H1 (cell line): Measurements from ENCODE around the gene C11orf58. TPM values are rescaled to one million over a fixed set of nuclear protein-coding genes. Genes with fewer than 3 reads are reported as not detected.

ENCODE experiments used
- CTCF ChIA-PET: fragments of 300-600 bp; sonication (Branson Sonifier 250); formaldehyde crosslinking; loops from one replicate; lab custom pipeline; 2021; ENCODE audit not compliant: partially characterized antibody; lab: Charles Lee
- POLR2A ChIA-PET: fragments of 300-600 bp; sonication (Branson Sonifier 250); formaldehyde crosslinking; loops from one replicate; lab custom pipeline; 2021; ENCODE audit warnings: inconsistent platforms; ENCODE audit not compliant: partially characterized antibody; lab: Charles Lee
- DNase-seq, 2 experiments: peaks; one replicate each; pipeline versions ENCODE4 v3.0.0 to v3.0.0-alpha.2; 2010 to 2022; ENCODE audit warnings: low spot score in 2 of 2, low read depth in 1 of 2, mixed read lengths in 1 of 2
- FAIRE-seq: peaks from 2 replicates; lab custom pipeline; 2011; peaks lifted over from hg19 to GRCh38; lab: Jason Lieb, UNC
- H2AFZ ChIP-seq: 2 replicates; pipeline ENCODE4 v1.8.1; 2012; ENCODE audit warnings: low read length, inconsistent platforms
- H2AK5ac ChIP-seq: 2 replicates; pipeline ENCODE4 v1.6.1; 2013; ENCODE audit warnings: low read depth, low read length
- H2BK120ac ChIP-seq: replicated peaks from 2 replicates; pipeline ENCODE3; 2013; ENCODE audit warnings: low read depth, low read length, inconsistent platforms
- H2BK12ac ChIP-seq: 2 replicates; pipeline ENCODE4 v1.6.1; 2013; ENCODE audit warnings: low read depth, low read length
- H2BK15ac ChIP-seq: 2 replicates; pipeline ENCODE4 v1.6.1; 2013; ENCODE audit warnings: low read length
- H2BK20ac ChIP-seq: 2 replicates; pipeline ENCODE4 v1.6.1; 2013; ENCODE audit warnings: low read length
- H2BK5ac ChIP-seq: 2 replicates; pipeline ENCODE4 v1.6.1; 2013; ENCODE audit warnings: low read depth, low read length
- H3K14ac ChIP-seq: 2 replicates; pipeline ENCODE4 v1.6.1; 2013; ENCODE audit warnings: inconsistent platforms; ENCODE audit not compliant: insufficient read length
- H3K18ac ChIP-seq: 2 replicates; pipeline ENCODE4 v1.6.1; 2013; ENCODE audit warnings: low read length; ENCODE audit errors: extremely low read depth
- H3K23ac ChIP-seq: 2 replicates; pipeline ENCODE4 v1.6.1; 2013; ENCODE audit warnings: inconsistent platforms; ENCODE audit not compliant: insufficient read length
- H3K23me2 ChIP-seq: 2 replicates; pipeline ENCODE4 v1.6.1; 2013; ENCODE audit warnings: low read depth, low read length
- H3K27ac ChIP-seq: 2 replicates; pipeline ENCODE4 v1.6.1; 2011; ENCODE audit warnings: low read depth, low read length, inconsistent platforms
- H3K27me3 ChIP-seq, 4 experiments: replicated peaks in 1 of 4; 1 replicate in 1 of 4; 2 replicates in 3 of 4; pipeline versions ENCODE4 v1.6.1 to v1.8.1; 2011 to 2013; ENCODE audit warnings: low read length in 3 of 4, mild to moderate bottlenecking in 3 of 4, inconsistent platforms in 2 of 4, mixed read lengths in 2 of 4, moderate library complexity in 1 of 4; ENCODE audit not compliant: control insufficient read depth in 3 of 4, insufficient read depth in 3 of 4; ENCODE audit errors: extremely low read depth in 1 of 4
- H3K36me3 ChIP-seq, 4 experiments: 2 replicates each; pipeline versions ENCODE4 v1.6.1 to v1.8.1; 2011 to 2013; ENCODE audit warnings: mild to moderate bottlenecking in 4 of 4, low read length in 3 of 4, moderate library complexity in 2 of 4, control low read depth in 1 of 4, inconsistent platforms in 1 of 4; ENCODE audit not compliant: insufficient read depth in 4 of 4, control insufficient read depth in 2 of 4
- H3K4ac ChIP-seq: replicated peaks from 2 replicates; pipeline ENCODE3; 2013; ENCODE audit warnings: low read length, low read depth, mixed read lengths, inconsistent platforms; ENCODE audit not compliant: insufficient read length
- H3K4me1 ChIP-seq, 4 experiments: replicated peaks in 1 of 4; 1 replicate in 1 of 4; 2 replicates in 3 of 4; pipeline versions ENCODE4 v1.6.1 to v1.8.1; 2011 to 2013; ENCODE audit warnings: low read length in 3 of 4, inconsistent platforms in 2 of 4, mixed read lengths in 1 of 4; ENCODE audit not compliant: insufficient read depth in 4 of 4, control insufficient read depth in 3 of 4
- H3K4me2 ChIP-seq, 2 experiments: 2 replicates each; pipeline versions ENCODE4 v1.6.1 to v1.8.1; 2011 to 2013; ENCODE audit warnings: low read depth in 2 of 2, low read length in 2 of 2, control low read depth in 1 of 2, inconsistent platforms in 1 of 2, mild to moderate bottlenecking in 1 of 2; ENCODE audit not compliant: insufficient read depth in 1 of 2
- H3K4me3 ChIP-seq, 4 experiments: fragments of 200-600, 300-600 bp in 1 of 4; sonication (generic), shearing (Covaris generic), sonication (Bioruptor Twin) in 1 of 4; 2 replicates each; pipeline versions ENCODE4 v1.5.1 to v1.8.1; 2011 to 2016; ENCODE audit warnings: low read length in 4 of 4, low read depth in 3 of 4, control low read depth in 2 of 4, inconsistent platforms in 2 of 4, mild to moderate bottlenecking in 2 of 4, mixed read lengths in 1 of 4, moderate library complexity in 1 of 4; ENCODE audit not compliant: insufficient read depth in 2 of 4; ENCODE audit errors: extremely low read depth in 1 of 4
- H3K56ac ChIP-seq: replicated peaks from 2 replicates; pipeline ENCODE3; 2013; ENCODE audit warnings: low read depth, mild to moderate bottlenecking, mixed read lengths, low read length, inconsistent platforms; ENCODE audit not compliant: insufficient read length
- H3K79me1 ChIP-seq: 2 replicates; pipeline ENCODE4 v1.6.1; 2013; ENCODE audit warnings: low read depth, low read length, control low read depth
- H3K79me2 ChIP-seq, 2 experiments: 2 replicates each; pipeline versions ENCODE4 v1.6.1 to v1.8.1; 2012 to 2013; ENCODE audit warnings: low read length in 2 of 2, mild to moderate bottlenecking in 2 of 2, inconsistent platforms in 1 of 2; ENCODE audit not compliant: insufficient read depth in 2 of 2, control insufficient read depth in 1 of 2
- H3K9ac ChIP-seq, 4 experiments: replicated peaks in 1 of 4; 1 replicate in 1 of 4; 2 replicates in 3 of 4; pipeline versions ENCODE4 v1.6.1 to v1.8.1; 2011 to 2013; ENCODE audit warnings: low read depth in 3 of 4, low read length in 3 of 4, control low read depth in 2 of 4, mild to moderate bottlenecking in 2 of 4, moderate library complexity in 2 of 4, inconsistent platforms in 1 of 4; ENCODE audit errors: extremely low read depth in 1 of 4
- H3K9me3 ChIP-seq, 2 experiments: 2 replicates each; pipeline versions ENCODE4 v1.6.1 to v1.8.1; 2012 to 2013; ENCODE audit warnings: mild to moderate bottlenecking in 2 of 2, moderate library complexity in 2 of 2, control low read depth in 1 of 2, inconsistent platforms in 1 of 2, low read depth in 1 of 2, low read length in 1 of 2, mixed read lengths in 1 of 2; ENCODE audit not compliant: insufficient read depth in 2 of 2
- H4K20me1 ChIP-seq, 2 experiments: replicated peaks in 1 of 2; 2 replicates each; pipeline versions ENCODE3 to v1.8.1; 2011 to 2013; ENCODE audit warnings: inconsistent platforms in 2 of 2, low read length in 2 of 2, mild to moderate bottlenecking in 1 of 2; ENCODE audit not compliant: insufficient read depth in 2 of 2, control insufficient read depth in 1 of 2
- H4K5ac ChIP-seq: 2 replicates; pipeline ENCODE4 v1.6.1; 2013; ENCODE audit warnings: low read length, low read depth, mixed read lengths, inconsistent platforms; ENCODE audit not compliant: insufficient read length
- H4K8ac ChIP-seq: 2 replicates; pipeline ENCODE4 v1.8.0; 2013; ENCODE audit warnings: mild to moderate bottlenecking, moderate library complexity, low read length, inconsistent platforms; ENCODE audit not compliant: insufficient read depth; ENCODE audit errors: extremely low read depth
- H4K91ac ChIP-seq: replicated peaks from 2 replicates; pipeline ENCODE3; 2013; ENCODE audit warnings: low read length, mixed read lengths, inconsistent platforms; ENCODE audit not compliant: insufficient read length
- HDAC6 ChIP-seq: IDR thresholded peaks from one replicate; pipeline ENCODE4 v1.7.1; 2012; ENCODE audit warnings: low read depth, mild to moderate bottlenecking, inconsistent platforms, low read length, moderate library complexity
- JUND ChIP-seq: IDR thresholded peaks from 2 replicates; pipeline ENCODE4 v1.6.1; 2011; ENCODE audit warnings: mild to moderate bottlenecking, improper control_type of control experiment, low read length
- POLR2AphosphoS5 ChIP-seq: IDR thresholded peaks from 2 replicates; pipeline ENCODE4 v1.6.1; 2011; ENCODE audit warnings: low read depth, low read length
- RAD21 ChIP-seq, 2 experiments: IDR thresholded peaks in 1 of 2; conservative IDR thresholded peaks in 1 of 2; 2 replicates each; pipeline ENCODE4 v1.6.1; 2011; ENCODE audit warnings: low read depth in 2 of 2, low read length in 2 of 2, improper control_type of control experiment in 1 of 2, inconsistent platforms in 1 of 2, mild to moderate bottlenecking in 1 of 2, moderate library complexity in 1 of 2
- WGBS, 2 experiments: shearing (Covaris generic) in 1 of 2; methylation state at CpG; one replicate each; pipeline versions ENCODE4 v1.1.6 to v1.1.7; 2013 to 2015; ENCODE audit warnings: low lambda C conversion rate in 2 of 2, mixed read lengths in 2 of 2, inconsistent platforms in 1 of 2, low coverage in 1 of 2, missing lambda C conversion rate in 1 of 2; ENCODE audit not compliant: insufficient replicate concordance in 2 of 2, insufficient coverage in 1 of 2, insufficient read length in 1 of 2; ENCODE audit errors: extremely low coverage in 1 of 2, missing lambda C conversion rate in 1 of 2; 5-methylcytosine and 5-hydroxymethylcytosine counted together
- polyA plus RNA-seq, 7 experiments: library from polyadenylated mRNA; depleted of rRNA in 3 of 7; stranded (reverse) in 5 of 7; unstranded in 2 of 7; fragments of >200 nt in 5 of 7; fragments of 200-250 nt in 2 of 7; gene quantifications; 1 replicate in 5 of 7; 2 replicates in 1 of 7; 4 replicates in 1 of 7; pipeline versions ENCODE4 v1.2.1 to v1.2.3, GENCODE V29; 2011 to 2013; ENCODE audit warnings: missing spikeins in 2 of 7, mixed read lengths in 2 of 7
- total RNA-seq: library from RNA; stranded (reverse); fragmentation: NEBNext Ultra II Directional; extraction: Animal tissue kit (Norgen Biotek cat#: 25700); gene quantifications from 2 replicates; pipeline ENCODE4 v1.2.1, GENCODE V29; 2021

C11orf58 gene
- total and polyA plus RNA-seq, 2 of the 8 experiments (the other 6 are each of a cell fraction or from before 2014, with no cell fraction given) = 70.7 to 181 TPM

- H2BK5ac ChIP-seq = no peak overlapping the region
- no peak overlapping the region for H2BK12ac ChIP-seq
- no peaks in the 10 kb centered on the region for H3K9me3 ChIP-seq
- no peak overlapping the region for H3K14ac ChIP-seq
- no peak overlapping the region for H2BK15ac ChIP-seq
- ChIA-PET CTCF (interaction anchor here (1.5 kb wide), 1 partner anchor 36 kb away, joined by 4 read pairs; no protein-coding TSS in a partner anchor), POLR2A (interaction anchor here (0.5 to 1.3 kb wide), 3 partner anchors 13 to 80 kb away, joined by 3 to 4 read pairs (median 3); no protein-coding TSS in a partner anchor)
- H3K23ac ChIP-seq = no peak overlapping the region
- no peak overlapping the region for H3K4ac ChIP-seq
- H2BK120ac ChIP-seq = no peak overlapping the region
- no peak overlapping the region for H2AK5ac ChIP-seq
- H4K20me1 ChIP-seq = peaks cover 5 to 8% of the 10 kb centered on the region in 2 experiments
- peaks cover 0 to 6% (median 0%) of the 10 kb centered on the region in 4 experiments; a peak in 2 of 7 replicates for H3K4me1 ChIP-seq
- no peak overlapping the region for H3K4me2 ChIP-seq
- H3K36me3 ChIP-seq = peaks cover 10 to 76% (median 50%) of the 10 kb centered on the region in 4 experiments
- peaks cover 8% of the 10 kb centered on the region for H3K79me1 ChIP-seq
- no peak overlapping the region for H4K5ac ChIP-seq
- no peak for FAIRE-seq
- no peak overlapping the region for H4K8ac ChIP-seq
- H2BK20ac ChIP-seq = no peak overlapping the region
- DNase-seq = no peak
- H3K79me2 ChIP-seq = peaks cover 10 to 67% of the 10 kb centered on the region in 2 experiments
- no peak overlapping the region for H3K56ac ChIP-seq
- no peak overlapping the region for H3K9ac ChIP-seq
- no peak overlapping the region for H3K4me3 ChIP-seq
- H2AFZ ChIP-seq = no peak overlapping the region
- H4K91ac ChIP-seq = no peak overlapping the region
- no peak overlapping the region for H3K18ac ChIP-seq
- no peaks in the 10 kb centered on the region for H3K23me2 ChIP-seq
- TF ChIP-seq HDAC6 = no peak
- TF ChIP-seq RAD21 (IDR thresholded peaks at IDR 0.05 in 1 of 2, conservative IDR thresholded peaks at IDR 0.05 in 1 of 2; ENCODE audit: low read depth in 2 of 2, low read length in 2 of 2) = no peak
- TF ChIP-seq POLR2AphosphoS5 = no peak
- no peak for TF ChIP-seq JUND
- no peak overlapping the region for H3K27ac ChIP-seq
- H3K27me3 ChIP-seq = peaks cover 0 to 1% (median 0%) of the 10 kb centered on the region in 4 experiments; a peak in 1 of 7 replicates
- 92% methylated on average over 2 of the region's 2 CpGs; no CpG with 5 or more reads in 1 of the 2 experiments for WGBS, 2 experiments
Observed at GRCh38 chr11:16745950-16746605, 7.6 kb downstream of the C11orf58 start.
